Type B pancreatic cell (in vitro differentiated cells): Measurements from ENCODE around the gene KCND2. TPM values are rescaled to one million over a fixed set of nuclear protein-coding genes. Genes with fewer than 3 reads are reported as not detected.
"Not testable (repeated sequence)": the region's sequence is repeated elsewhere in the genome, so short reads cannot be mapped to it uniquely, and the experiment has no call there.

ENCODE experiments used
- DNase-seq: peaks from one replicate; pipeline ENCODE4 v3.0.0; 2021; ENCODE audit warnings: mixed read lengths; ENCODE audit not compliant: unreplicated experiment; ENCODE audit errors: extremely low spot score
- H3K27ac Mint-ChIP-seq: 2 replicates; pipeline ENCODE4 v1.8.0; 2021; ENCODE audit warnings: mild to moderate bottlenecking, mixed read lengths
- H3K27me3 Mint-ChIP-seq: 2 replicates; pipeline ENCODE4 v1.8.0; 2021; ENCODE audit warnings: mixed read lengths
- H3K36me3 Mint-ChIP-seq: 2 replicates; pipeline ENCODE4 v1.8.0; 2021; ENCODE audit warnings: mixed read lengths
- H3K4me1 Mint-ChIP-seq: one replicate; pipeline ENCODE4 v1.8.0; 2021; ENCODE audit warnings: mixed read lengths; ENCODE audit not compliant: unreplicated experiment
- H3K4me3 Mint-ChIP-seq: 2 replicates; pipeline ENCODE4 v1.8.0; 2021; ENCODE audit warnings: mild to moderate bottlenecking, mixed read lengths
- H3K9me3 Mint-ChIP-seq: 2 replicates; pipeline ENCODE4 v1.8.0; 2021; ENCODE audit warnings: mixed read lengths
- total RNA-seq: library from RNA; stranded (reverse); gene quantifications from 2 replicates; pipeline ENCODE4 v1.2.1, GENCODE V29; 2021; ENCODE audit warnings: low replicate concordance
- TF ChIP-seq, protein P1 (sequence below): fragments of 200-600 bp; sonication (generic); conservative IDR thresholded peaks from 2 replicates; pipeline ENCODE4 v1.5.0; 2021; ENCODE audit warnings: antibody characterized with exemption, mild to moderate bottlenecking

Gene KCND2
- total RNA-seq, 1 donor from 2014 or later, result 3.2 TPM

DNA sequence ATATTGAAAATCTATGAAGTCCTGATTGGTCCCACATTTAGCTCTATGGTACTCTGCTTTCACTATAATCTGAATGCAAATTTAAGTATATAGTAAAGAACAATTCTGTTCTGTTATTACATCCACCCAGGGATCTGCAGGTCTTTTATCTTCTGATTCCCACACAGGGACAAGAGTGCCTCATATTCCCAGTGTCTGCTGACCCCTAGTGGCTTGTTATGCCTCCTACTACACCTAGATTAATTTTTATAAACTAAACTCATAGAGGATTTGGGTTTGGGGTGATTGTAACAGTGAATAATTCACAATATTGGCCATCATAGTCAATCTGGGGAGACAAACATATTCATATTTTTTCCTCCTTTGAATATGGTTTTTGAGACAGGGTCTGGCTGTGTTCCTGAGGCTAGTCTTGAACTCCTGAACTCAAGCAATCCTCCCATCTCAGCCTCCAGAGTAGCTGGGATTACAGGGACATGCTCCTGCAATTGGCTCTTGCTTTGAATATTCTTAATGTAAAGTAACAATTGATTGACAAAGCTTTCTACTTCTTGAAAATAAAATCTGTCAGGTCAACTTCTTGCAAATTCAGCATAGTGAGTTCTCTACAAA lies 282.1 kb downstream of the KCND2 start:
- peaks cover 3% of the 10 kb centered on the region for H3K27me3 Mint-ChIP-seq
- TF ChIP-seq, protein P1, sequence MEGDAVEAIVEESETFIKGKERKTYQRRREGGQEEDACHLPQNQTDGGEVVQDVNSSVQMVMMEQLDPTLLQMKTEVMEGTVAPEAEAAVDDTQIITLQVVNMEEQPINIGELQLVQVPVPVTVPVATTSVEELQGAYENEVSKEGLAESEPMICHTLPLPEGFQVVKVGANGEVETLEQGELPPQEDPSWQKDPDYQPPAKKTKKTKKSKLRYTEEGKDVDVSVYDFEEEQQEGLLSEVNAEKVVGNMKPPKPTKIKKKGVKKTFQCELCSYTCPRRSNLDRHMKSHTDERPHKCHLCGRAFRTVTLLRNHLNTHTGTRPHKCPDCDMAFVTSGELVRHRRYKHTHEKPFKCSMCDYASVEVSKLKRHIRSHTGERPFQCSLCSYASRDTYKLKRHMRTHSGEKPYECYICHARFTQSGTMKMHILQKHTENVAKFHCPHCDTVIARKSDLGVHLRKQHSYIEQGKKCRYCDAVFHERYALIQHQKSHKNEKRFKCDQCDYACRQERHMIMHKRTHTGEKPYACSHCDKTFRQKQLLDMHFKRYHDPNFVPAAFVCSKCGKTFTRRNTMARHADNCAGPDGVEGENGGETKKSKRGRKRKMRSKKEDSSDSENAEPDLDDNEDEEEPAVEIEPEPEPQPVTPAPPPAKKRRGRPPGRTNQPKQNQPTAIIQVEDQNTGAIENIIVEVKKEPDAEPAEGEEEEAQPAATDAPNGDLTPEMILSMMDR, result peak; percentile 90
- no peak for DNase-seq
- H3K9me3 Mint-ChIP-seq, result no peaks in the 10 kb centered on the region
- no peak overlapping the region for H3K4me3 Mint-ChIP-seq
- no peak overlapping the region for H3K27ac Mint-ChIP-seq
- H3K4me1 Mint-ChIP-seq, result peaks cover 8% of the 10 kb centered on the region
- H3K36me3 Mint-ChIP-seq, result no peaks in the 10 kb centered on the region

DNA sequence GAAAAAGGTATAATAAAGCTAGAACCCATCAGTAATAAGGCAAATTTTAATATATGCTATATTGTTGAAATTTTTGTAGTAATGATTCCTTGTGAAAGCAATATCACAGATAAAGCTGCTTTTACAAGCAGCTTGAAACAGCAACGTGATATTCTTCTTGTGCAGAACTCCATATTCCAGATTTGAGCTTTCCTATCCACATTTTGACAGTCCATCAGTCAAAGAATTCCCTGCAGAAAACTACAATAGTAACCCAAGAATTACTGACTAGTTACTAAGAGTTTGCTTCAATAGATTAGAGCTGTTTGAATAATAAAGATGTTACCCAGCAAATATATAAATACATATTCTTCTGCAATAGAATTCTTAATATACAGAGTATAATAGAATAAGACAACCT lies 291.2 kb downstream of the KCND2 start:
- TF ChIP-seq, protein P1, result no peak
- Mint-ChIP-seq H3K4me1 (no peaks in the 10 kb centered on the region), H3K9me3 (no peaks in the 10 kb centered on the region), H3K27me3 (no peaks in the 10 kb centered on the region), H3K36me3 (no peaks in the 10 kb centered on the region), H3K4me3 (no peak overlapping the region), H3K27ac (no peak overlapping the region)
- DNase-seq, result no peak

DNA sequence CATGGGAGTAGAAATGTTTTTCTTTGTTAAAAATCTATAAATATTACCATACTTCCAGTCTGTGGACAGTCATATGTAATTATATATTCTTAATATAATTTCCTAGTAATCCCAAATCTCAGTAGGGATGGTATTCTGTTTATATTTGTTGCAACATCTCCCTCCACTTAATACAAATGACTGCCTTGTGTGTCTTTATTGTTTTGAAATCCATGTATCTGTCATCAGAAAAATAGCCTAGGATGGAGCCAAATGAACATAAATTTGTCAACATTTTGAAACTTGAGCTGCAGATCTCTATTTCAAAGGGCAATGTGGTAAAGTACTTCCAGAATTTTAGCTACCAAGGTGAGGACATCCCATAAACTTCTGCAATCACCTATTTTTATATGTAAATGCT lies 294.2 kb downstream of the KCND2 start:
- Mint-ChIP-seq H3K4me3 (no peak overlapping the region), H3K4me1 (no peaks in the 10 kb centered on the region), H3K9me3 (no peaks in the 10 kb centered on the region), H3K27ac (no peak overlapping the region), H3K27me3 (no peaks in the 10 kb centered on the region), H3K36me3 (no peaks in the 10 kb centered on the region)
- TF ChIP-seq, protein P1, result no peak
- no peak for DNase-seq

- H3K36me3 Mint-ChIP-seq, DNase-seq, H3K4me3 Mint-ChIP-seq, H3K27ac Mint-ChIP-seq, H3K27me3 Mint-ChIP-seq, H3K4me1 Mint-ChIP-seq, H3K9me3 Mint-ChIP-seq: not testable (repeated sequence)
These were observed 305.7 kb downstream of the KCND2 start for GRCh38 chr7:120578657-120579056.

DNA sequence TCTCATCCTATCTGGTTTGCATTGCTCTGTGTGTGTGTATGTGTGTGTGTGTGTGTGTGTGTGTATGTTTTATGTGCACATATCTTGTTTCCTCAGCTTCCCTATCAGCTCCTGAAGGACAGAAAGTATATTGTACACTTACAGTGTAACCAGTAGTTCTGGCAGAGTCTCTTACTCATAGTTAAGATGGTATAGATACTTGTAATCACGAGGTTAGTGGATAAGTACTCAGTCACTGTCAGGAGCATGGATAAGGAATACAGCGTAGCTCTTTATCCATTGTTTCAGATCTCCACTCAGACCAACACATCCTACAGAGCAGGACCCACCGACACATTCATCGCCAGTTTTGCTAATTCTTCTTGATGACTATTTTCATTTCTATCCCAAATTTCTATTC lies 309.9 kb downstream of the KCND2 start:
- Mint-ChIP-seq H3K4me3 (no peak overlapping the region), H3K27ac (no peak overlapping the region), H3K36me3 (no peaks in the 10 kb centered on the region), H3K4me1 (peaks cover 29% of the 10 kb centered on the region), H3K9me3 (no peaks in the 10 kb centered on the region), H3K27me3 (no peaks in the 10 kb centered on the region)
- TF ChIP-seq, protein P1, result no peak
- DNase-seq, result no peak

GRCh38 chr7:120583899-120584586 lies 311.1 kb downstream of the KCND2 start:
- peaks cover 35% of the 10 kb centered on the region for H3K4me1 Mint-ChIP-seq
- H3K27ac Mint-ChIP-seq, result peak overlapping the region; percentile 50
- peak overlapping the region; percentile 1 for H3K4me3 Mint-ChIP-seq
- no peaks in the 10 kb centered on the region for H3K9me3 Mint-ChIP-seq
- no peaks in the 10 kb centered on the region for H3K36me3 Mint-ChIP-seq
- TF ChIP-seq, protein P1, result no peak
- no peak for DNase-seq
- no peaks in the 10 kb centered on the region for H3K27me3 Mint-ChIP-seq
